ENCODE measurements around the gene RAVER1.

Gene RAVER1

DNA sequence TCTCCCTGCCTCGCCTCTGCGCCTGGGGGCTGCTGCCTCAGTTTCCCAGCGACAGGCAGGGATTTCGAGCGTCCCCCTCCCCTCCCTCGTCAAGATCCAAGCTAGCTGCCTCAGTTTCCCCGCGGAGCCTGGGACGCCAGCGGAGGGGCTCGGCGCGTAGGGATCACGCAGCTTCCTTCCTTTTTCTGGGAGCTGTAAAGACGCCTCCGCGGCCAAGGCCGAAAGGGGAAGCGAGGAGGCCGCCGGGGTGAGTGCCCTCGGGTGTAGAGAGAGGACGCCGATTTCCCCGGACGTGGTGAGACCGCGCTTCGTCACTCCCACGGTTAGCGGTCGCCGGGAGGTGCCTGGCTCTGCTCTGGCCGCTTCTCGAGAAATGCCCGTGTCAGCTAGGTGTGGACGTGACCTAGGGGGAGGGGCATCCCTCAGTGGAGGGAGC, 63.1 kb downstream of the RAVER1 start:
- no peak overlapping the region for H3K4me3 ChIP-seq (ENCODE audit: low read depth, low read length)

DNA sequence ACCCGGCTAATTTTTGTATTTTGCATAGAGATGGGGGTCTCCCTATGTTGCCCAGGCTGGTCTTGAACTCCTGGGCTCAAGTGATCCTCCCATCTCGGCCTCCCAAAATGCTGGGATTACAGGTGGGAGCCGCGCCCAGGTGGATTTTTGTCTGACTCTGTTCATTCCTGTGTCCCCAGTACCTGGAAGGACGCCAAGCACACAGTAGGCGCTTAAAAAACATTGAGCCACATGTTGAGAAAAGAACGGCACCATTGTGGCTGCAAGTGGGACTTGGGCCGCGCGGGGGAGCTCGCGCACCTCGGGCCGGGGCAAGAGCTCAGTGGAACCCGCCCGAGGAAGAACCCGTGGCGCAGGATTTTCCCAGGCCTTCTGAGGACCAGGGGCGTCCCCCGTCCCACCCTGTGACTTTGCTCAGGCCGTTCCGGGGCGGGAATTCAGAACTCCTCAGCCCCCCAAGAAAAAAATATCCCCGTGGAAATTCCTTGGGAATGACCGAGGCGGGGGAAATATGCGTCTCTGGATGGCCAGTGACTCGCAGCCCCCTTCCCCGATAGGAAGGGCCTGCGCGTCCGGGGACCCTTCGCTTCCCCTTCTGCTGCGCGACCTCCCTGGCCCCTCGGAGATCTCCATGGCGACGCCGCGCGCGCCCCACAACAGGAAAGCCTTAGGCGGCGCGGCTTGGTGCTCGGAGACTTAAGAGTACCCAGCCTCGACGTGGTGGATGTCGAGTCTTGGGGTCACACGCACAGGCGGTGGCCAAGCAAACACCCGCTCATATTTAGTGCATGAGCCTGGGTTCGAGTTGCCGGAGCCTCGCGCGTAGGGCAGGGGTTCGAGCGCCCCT, 63.8 kb downstream of the RAVER1 start:
- TF ChIP-seq, protein P1, sequence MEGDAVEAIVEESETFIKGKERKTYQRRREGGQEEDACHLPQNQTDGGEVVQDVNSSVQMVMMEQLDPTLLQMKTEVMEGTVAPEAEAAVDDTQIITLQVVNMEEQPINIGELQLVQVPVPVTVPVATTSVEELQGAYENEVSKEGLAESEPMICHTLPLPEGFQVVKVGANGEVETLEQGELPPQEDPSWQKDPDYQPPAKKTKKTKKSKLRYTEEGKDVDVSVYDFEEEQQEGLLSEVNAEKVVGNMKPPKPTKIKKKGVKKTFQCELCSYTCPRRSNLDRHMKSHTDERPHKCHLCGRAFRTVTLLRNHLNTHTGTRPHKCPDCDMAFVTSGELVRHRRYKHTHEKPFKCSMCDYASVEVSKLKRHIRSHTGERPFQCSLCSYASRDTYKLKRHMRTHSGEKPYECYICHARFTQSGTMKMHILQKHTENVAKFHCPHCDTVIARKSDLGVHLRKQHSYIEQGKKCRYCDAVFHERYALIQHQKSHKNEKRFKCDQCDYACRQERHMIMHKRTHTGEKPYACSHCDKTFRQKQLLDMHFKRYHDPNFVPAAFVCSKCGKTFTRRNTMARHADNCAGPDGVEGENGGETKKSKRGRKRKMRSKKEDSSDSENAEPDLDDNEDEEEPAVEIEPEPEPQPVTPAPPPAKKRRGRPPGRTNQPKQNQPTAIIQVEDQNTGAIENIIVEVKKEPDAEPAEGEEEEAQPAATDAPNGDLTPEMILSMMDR (IDR thresholded peaks at IDR 0.05; ENCODE audit: control insufficient read depth, extremely low read depth, insufficient read depth): peak; percentile 97
- peak; percentile 28 for DNase-seq (ENCODE audit: low read depth)
- H3K4me3 ChIP-seq (ENCODE audit: low read depth, low read length): peak overlapping the region; percentile 27; the same call in 1 of the 2 replicates

More for the DNA sequence above, 63.1 kb downstream of the RAVER1 start:
- DNase-seq (ENCODE audit: low read depth): no peak
- TF ChIP-seq, protein P1 (IDR thresholded peaks at IDR 0.05; ENCODE audit: control insufficient read depth, extremely low read depth, insufficient read depth): no peak

DNA sequence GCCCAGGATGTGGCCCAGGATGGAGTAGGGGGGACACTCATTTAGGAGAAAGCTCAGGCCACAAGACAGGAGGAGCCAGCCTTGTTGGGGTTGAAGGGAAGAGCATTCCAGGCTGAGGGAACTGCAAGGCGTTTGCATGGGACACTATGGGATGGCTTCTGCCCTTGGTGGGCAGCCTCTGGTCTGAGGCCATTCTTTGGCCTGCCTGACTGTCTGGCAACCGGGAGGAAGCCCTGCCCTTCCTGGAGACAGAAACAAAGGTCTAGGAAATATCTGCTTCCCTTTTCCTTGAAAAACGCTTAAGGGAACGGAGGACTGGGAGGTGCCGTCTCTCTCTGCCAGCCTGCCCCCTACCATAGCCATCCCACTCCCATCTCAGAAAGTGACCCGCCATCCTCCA, 65.3 kb downstream of the RAVER1 start:
- TF ChIP-seq, protein P1 (IDR thresholded peaks at IDR 0.05; ENCODE audit: control insufficient read depth, extremely low read depth, insufficient read depth): no peak
- no peak overlapping the region for H3K4me3 ChIP-seq (ENCODE audit: low read depth, low read length)
- no peak for DNase-seq (ENCODE audit: low read depth)

DNA sequence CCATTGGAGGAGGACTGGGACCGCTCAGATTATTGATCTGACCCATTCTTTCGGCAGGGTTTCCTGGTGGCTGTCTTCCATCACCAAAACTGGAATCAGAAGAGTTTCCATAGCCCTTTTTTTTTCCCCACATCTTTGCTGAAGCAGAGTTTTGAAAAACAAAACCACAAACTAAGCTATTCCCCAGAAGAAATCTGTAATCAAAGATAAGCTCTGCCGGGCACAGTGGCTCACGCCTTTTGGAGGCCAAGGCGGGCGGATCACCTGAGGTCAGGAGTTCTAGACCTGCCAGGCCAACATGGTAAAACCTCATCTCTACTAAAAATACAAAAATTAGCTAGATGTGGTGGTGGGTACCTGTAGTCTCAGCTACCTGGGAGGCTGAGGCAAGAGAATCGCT, 66.6 kb downstream of the RAVER1 start:
- DNase-seq (ENCODE audit: low read depth): no peak
- H3K4me3 ChIP-seq (ENCODE audit: low read depth, low read length): no peak overlapping the region
- TF ChIP-seq, protein P1 (IDR thresholded peaks at IDR 0.05; ENCODE audit: control insufficient read depth, extremely low read depth, insufficient read depth): no peak
